ENCODE data around the gene CYP20A1.

- TF ChIP-seq CTCF (conservative IDR thresholded peaks at IDR 0.05 in 1 of 2, IDR thresholded peaks at IDR 0.05 in 1 of 2; ENCODE audit: low read depth in 1 of 2, low read length in 2 of 2) (no peak), EZH2 (IDR thresholded peaks at IDR 0.05; ENCODE audit: low read length, missing control alignments) (no peak)
Observed at GRCh38 chr2:203347375-203347774, 108.6 kb downstream of the CYP20A1 start.

All from fibroblast of lung (primary cell).